GM19397 (cell line): ENCODE measurements around the gene NUAK2.

Experiments
- ATAC-seq: cut with Tn5 transposase; IDR thresholded peaks from one replicate; pipeline ENCODE4 v1.9.1; 2021; ENCODE audit warnings: mild to moderate bottlenecking, moderate library complexity; ENCODE audit not compliant: unreplicated experiment

NUAK2 gene

DNA sequence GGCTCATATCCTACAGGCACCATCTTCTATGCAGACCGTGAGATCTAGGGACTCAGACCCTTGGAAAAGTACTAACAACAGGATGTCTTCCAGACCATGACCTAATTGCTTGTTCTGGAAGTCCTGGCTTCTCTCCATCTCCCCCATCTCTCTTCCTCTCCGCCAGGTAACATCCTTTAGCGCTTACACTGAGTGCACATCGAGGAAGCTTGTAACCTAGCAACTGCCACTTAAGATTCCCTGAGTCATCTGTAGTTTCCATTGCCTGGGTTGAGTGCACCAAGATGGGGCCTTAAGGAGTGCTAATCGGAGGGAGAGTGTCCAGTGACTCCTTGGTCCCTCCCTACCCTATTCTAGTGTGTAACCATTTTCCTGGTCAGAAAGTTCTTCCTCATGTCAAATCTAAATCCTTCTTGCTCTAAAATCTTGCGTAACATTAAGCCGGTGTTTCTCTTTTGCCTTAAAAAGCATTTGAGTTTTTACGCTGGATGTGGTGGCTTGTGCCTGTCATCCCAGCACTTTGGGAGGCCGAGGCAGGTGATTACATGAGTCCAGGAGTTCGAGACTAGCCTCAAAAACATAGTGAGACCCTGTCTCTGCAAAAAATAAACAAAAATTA lies 25.5 kb upstream of the NUAK2 start:
- ATAC-seq, result no peak

DNA sequence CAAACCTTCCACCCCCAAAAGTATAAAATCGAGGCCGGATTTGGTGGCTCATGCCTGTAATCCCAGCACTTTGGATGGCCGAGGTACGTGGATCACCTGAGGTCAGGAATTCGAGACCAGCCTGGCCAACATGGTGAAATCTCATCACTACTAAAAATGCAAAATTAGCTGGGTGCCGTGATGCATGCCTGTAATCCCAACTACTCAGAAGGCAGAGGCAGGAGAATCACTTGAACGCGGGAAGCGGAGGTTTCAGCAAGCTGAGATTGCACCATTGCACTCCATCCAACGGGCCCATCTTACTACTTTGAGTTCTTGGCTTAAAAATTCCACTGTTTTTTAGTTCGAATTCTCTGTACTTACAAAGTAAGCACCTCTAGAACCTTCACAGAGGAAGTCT lies 24.2 kb upstream of the NUAK2 start:
- ATAC-seq, result no peak

DNA sequence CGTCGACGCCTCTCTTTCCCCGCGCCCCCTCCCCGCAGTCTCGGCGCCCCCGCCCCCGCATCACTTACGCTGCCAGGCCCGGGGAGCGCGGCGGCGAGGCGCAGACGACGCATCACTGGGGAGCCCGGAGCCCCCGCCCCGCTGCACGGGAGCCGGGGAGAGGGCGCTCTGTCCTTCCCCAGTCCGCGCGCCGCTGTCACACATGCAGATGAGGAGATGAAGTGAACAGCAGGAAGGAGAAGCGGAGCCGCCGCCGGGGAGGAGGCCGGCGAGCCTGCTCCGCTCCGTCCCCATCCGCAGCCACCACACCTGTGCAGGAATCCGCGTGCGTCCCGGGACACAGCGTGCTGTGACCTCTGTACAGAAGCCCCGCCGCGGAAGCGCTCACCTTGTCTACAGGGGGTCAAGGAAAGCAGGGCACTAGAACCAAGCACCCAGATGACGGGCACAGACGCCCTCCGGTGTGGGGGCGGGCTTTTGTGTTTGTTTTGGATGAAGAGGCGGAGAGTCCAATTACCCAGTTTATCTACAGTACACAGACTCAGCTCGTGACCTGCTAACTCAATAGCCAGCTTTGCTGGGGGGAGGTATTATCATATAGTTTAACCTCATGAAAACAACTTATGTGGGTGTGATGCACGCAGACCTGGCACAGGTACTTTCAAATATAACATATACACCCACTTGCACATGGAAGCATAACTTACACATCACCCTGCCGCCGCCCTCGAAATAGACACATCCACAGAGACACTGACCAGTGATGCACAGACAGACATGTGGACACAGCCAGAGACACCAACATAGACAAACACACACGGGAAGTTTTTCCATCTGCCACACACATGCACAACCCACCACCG lies 22.8 kb upstream of the NUAK2 start:
- no peak for ATAC-seq

DNA sequence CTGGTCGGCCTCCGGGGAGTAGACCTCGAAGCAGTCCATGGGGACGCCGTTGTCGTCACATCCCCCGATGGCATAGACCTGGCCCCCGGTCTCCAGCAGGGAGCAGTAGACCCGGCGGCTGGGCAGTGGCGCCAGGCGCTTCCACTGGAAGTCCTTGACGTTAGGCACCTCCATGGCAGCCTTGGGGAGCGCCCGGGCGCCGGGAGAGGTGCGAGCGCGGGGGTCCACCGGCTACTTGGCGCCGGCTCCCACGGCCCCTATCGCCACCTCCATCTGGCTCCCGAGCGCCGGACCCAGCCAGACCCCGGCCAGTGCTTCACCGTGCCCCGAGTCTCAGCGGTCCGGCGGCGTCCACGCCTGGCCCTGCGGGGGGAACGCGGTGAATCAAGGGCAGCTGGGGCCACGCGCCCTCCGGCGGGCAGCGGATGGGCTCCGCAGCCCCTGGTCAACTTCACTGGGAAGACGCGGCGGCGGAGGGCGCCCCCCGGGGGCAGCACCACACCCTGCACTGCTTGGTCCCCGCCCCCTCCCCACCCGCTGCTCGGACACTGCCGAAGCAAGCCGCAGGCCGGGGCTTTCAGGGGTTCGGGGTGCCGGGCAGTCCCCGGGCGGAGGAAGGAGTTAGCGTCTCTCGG lies 22.0 kb upstream of the NUAK2 start:
- ATAC-seq, result no peak

DNA sequence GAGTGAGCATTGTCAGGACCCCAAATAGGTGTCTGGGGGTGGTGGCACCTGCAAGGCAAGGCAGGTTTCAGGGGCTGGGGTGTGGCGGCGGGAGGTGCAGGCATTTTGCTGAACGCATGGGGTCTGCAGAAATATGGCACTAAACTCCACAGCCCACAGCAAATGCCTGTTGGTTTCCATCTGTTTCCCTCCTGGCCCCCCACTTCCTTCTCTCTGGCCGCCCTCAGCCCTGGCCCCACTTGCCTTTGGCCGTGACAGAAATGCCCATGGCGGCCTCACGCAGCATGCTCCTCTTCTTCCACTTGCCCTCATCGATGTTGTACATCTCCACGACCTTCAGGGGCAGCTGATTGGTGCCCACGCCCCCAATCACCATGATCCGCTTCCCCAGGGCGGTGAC lies 21.4 kb upstream of the NUAK2 start:
- ATAC-seq, result no peak

DNA sequence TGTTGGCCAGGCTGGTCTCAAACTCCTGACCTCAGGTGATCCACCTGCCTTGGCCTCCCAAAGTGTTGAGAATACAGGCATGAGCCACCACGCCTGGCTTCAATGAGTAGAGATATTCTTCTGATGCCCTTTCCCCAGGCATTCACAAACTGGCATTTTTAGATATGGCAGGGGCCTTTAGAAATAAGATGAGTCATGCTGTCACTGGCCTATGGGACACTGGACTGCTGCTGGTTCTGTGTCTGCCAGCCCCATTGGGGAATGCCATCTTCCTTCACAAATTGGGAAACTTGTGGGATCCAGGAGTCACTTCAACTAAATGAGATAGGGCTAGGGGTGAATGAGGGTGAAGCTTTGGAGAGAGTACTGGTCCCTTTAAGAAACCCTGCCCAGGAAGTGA lies 19.1 kb upstream of the NUAK2 start:
- ATAC-seq, result no peak

DNA sequence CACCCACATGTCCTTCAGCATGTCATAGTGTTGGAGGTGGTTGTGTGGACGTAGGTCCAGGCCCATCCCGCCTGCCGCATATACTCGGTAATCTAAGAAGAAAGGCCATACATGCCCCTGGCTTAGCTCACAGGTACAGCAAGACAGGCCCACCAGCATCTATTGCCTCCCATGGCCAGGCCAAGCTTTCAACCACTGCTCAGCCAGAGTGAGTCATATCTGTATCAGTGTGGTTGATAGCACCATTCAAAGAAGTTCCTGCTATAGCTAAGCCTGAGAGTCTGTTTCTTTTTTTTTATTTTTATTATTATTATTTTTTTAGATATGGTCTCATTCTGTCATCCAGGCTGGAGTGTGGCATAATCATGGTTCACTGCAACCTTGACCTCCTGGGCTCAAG lies 18.2 kb upstream of the NUAK2 start:
- no peak for ATAC-seq

DNA sequence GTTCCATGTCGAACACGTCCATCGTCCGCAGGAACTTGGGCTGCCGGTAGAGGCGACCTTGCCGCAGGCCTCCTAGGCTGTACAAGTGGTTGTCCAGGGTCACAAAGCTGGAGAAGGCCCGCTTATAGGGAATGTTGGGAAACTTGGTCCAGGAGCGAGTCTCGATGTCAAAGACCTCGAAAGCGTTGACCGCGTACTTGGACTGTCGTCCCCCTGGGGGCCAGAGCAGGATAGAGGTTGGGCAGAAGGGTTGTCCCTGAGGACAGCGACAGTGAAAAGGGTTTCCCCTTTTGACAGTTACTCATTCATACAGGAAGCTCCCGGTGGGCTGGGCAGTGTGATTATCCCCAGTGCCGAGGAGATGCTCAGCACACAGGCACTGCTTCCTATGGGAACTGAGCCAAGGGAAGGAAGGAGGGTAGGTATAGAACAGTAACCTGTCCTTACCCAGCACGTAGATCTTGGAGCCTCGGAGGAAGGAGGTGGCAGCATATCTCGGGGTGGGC lies 17.7 kb upstream of the NUAK2 start:
- no peak for ATAC-seq

DNA sequence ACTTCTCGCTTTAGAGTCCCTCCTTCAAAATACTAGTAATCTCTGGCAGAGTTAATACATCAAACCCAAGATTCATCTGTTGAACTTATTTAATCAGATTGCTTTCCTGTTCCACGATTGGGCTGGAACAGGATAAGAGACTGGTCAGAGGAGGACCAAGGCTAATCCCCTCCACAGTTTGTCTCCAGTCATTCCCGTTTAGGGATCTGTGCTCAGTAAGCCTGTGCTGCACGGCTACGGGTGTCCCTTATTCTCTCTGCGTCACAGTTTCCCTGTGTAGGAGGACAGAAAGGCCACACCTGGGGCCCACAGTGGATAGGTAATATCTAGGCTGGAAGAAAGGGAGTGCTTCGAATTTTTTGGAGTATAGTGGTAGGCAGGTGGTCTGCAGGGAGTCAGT lies 16.5 kb upstream of the NUAK2 start:
- ATAC-seq, result no peak

DNA sequence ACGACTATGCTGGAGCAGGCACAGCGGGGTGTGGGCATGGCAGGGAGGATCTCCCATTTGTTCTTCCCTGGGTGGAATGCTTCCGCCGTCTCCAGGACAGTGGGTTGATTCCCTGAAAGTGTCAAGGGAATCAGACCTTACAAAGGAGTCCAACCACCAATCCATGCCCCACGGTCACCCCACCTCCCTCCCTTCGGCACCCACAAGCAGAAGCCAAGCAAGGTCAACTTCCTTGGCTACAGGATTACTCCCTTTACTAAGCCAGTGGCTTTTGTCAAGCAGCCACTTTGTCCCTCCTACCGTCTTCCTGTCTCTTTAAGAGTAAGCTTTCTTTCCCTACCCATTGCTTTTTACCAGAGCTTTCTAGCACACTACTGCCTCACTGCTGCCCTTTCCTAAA lies 15.9 kb upstream of the NUAK2 start:
- ATAC-seq, result no peak

DNA sequence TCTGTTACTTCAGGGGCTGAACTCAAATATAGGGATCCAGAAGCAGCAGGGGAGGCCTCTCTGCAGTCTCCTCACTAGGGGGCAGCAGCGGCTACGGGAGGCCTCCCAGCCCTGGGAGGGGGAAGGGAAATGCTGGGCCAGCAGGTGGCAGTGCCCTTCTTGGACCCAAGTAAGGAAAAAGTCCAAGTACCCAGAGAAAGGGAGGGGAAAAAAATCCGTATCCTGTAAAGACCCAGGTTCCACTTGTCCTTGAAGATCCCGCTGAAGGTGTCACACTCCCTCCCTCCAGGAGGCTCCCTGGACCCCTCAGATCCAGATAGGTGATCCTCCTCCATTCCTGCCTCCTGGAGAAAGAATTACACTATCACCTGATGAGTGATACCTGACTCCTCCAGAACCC lies 14.1 kb upstream of the NUAK2 start:
- ATAC-seq, result no peak

DNA sequence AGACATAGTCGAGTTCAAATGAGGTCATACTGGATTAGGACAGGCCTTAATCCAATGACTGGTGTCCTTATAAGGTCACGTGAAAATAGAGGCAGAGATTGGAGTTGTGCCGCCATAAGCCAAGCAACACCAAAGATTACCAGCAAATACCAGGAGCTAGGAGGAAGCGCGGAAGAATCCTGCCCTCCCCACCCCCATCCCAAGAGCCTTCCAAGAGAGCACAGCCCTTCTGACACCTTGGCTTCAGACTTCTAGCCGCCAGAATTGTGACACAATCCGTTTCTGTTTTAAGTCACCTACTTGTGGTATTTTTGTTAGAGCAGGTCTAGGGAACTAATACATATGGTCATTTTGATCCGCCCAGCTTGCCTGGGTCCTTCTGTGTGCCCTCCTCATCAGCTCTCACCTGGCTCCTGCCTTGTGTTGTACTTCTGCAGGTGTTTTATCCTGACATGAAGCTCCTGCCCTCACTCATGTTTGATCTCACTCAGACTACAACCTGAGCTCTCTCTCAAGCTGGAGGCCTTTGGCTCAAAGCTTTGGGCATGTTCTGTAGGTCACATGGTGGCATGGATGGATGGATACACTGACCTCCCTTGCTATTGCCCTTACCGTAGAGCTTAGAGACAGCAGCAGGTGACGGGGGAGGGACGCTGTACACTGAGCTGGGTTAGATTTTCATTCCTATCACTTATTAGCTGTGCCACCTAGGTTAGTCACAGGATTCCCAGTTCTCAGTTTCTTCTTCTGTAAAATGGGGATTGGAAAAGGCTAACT lies 10.7 kb upstream of the NUAK2 start:
- no peak for ATAC-seq

DNA sequence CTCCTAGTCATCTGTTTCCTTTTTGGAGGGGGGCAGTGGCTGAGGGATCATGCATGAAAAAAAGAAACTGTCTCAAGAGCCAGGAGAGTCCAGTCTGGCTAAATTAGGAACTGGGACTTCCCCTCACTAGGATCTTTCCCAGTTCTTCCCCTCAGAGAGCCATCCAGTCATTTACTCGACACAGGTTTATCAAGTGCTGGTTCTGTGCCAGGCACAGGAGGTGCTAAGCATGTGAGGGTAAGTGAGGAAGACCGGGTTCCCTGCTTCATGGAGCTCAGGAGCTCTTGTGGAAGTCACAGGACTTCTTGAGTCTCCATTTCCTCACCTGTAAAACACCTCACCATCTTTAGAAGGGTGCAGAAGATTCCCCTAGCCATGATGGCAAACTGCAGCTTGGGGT lies 8.6 kb upstream of the NUAK2 start:
- no peak for ATAC-seq

DNA sequence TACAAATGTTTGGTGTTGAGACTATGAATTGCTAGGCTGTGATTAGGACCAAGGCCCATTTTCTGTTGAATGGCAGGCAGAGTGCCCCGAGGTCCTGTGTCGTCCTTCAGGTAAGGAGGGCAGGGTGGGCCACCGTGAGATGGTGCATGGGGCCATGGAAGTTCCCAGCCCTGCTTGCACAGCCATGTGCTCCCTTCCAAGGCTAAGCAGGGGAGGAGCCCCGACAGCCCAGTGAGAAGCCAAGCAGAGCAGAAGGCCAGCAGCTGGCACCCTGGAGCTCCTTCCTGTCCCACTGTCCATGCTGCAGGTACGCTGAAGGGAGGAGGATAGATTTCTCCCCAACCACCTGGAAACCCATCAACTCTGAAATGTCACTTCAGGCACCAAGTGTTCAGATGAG lies 8.2 kb upstream of the NUAK2 start:
- ATAC-seq, result no peak

DNA sequence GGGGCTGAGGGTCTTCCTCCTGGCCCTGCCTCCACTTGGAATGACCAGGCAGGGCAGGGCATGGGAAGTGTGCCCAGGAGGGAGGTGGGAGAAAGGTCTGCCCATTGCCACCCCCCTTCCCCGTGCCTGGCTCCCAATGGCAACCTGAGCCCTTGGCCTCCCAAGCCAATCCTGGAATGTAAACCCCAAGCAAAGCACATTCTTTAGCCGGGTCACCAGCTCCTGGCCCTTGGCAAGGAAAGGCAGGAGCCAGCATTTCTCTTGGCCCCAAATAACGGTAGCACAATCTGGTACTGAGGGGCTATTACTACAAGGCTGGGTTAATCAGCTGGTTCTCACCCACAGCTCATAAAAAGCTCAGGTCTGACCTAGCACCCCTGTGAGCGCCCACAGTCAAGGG lies 6.9 kb upstream of the NUAK2 start:
- ATAC-seq, result no peak

DNA sequence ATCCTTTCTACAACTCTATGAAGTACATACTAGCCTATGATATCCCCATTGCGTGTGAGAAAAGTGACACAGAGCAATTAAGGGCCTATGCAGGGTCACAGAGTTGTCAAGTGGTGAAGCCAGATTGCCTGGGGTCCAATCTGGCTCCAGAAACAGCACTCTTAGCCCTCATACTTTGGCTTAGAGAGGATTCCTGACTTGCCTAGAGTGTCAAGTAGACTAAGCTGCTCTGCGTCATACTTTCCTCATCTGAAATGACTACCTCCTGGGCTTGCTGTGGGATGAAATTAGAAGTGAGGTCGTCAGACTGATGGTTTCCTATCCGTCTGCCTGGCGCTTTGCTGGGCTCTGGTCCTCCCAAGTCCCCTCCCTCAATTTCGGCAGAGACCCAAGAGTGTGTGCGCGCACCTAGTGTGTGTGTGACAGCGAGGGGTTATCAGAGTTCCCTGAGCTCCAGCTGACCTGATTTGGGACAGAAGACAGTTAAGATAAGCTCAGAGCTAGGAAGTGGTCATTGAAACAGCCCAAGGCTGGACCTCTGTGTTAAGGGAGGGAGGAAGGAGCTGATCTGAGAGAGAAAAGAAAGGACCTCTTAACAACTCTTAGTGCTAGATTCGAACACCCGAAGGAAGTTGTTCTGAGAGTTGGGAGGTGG lies 5.4 kb upstream of the NUAK2 start:
- ATAC-seq, result no peak

DNA sequence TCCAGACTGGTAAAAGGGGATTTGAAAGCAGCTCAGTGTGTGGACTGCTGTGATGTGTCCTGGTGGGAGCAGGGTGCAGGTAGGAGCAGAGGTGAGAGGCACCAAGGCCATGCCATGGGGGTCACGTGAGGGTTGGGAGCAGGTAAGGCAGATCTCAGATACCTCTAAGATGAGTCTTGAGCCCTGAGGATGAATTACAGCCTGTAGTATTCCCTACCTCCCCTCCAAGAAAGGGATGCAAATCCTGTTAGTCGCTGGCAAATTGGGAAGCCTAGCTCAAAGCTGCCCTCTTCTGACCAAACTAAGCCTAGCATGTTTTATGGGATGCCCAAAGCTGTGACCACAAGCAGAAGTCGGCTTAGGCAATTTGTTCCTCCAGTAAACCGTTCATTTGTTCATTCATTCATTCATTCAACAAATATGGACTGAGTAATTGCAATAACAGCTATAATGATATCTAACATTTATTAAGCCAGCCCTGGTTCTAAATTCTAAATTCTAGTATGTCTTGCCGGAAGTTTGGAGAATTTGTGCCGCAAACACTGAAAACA lies 3.9 kb upstream of the NUAK2 start:
- ATAC-seq, result no peak

DNA sequence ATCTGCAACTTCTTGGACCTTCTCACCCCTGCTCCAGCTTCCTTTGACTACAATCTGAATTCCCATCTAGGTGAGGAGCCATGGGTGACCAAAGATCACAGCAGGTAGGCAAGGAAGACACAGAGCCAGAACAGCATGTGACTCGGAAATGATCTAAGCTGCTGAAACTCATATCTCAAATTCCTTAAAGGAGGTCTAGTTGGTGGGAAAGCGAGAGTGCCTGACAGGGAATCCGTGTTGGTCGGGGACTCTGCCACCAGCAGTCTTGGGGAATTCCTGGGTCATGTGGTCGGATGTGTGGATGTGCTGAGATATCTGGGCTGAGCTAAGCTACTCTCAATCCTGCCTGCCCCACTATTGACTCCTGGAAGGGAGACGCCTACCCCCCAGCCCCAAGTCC lies 3.2 kb upstream of the NUAK2 start:
- ATAC-seq, result no peak

DNA sequence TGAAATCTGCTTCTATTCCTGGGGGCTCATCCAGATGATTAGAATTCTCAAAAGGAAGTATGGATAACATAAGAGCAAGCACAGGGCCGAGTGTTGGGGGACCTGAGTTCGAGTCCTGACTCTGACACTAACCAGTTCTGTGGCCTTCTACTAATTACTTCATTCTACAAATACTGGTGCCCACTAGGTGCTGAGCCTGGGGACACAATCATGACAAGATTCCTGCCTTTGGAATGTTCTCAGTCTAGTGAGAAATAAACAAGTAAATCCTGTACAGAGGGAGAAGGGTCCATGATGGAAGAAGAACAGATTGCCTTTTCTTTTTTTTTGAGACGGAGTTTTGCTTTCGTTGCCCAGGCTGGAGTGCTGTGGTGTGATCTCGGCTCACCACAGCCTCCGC lies 2.2 kb upstream of the NUAK2 start:
- no peak for ATAC-seq

DNA sequence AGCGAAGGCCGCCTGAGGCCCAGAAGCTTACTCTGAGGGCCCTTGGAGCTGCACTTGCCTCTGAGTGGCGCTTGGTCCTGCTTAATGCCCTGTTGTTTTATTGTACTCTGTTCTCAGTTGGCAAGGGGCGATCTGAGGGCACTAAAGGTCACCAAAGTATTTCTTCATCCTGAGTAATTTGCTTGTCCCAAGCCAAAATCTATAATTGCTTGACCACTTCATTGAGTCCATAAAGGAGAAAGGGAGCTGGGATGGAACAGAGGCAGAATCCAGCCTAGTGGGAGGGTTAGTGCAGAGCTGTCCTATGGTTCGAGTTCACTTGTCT lies 376 bp upstream of the NUAK2 start:
- ATAC-seq, result no peak
